Neuronal stem cell (in vitro differentiated cells): Measurements from ENCODE around the gene SMIM21.

ENCODE experiments used
- DNase-seq: peaks from one replicate; pipeline ENCODE4 v3.0.0-alpha.2; 2013; ENCODE audit warnings: low spot score
- H2AFZ ChIP-seq: one replicate; pipeline ENCODE4 v1.6.1; 2013; ENCODE audit warnings: mild to moderate bottlenecking, low read length, inconsistent platforms
- H2AK5ac ChIP-seq: 2 replicates; pipeline ENCODE4 v1.6.1; 2013; ENCODE audit warnings: low read depth, mild to moderate bottlenecking, inconsistent platforms, low read length, moderate library complexity, mixed read lengths
- H2BK120ac ChIP-seq: 2 replicates; pipeline ENCODE4 v1.6.1; 2013; ENCODE audit warnings: low read depth, mild to moderate bottlenecking, inconsistent platforms, low read length, moderate library complexity, mixed read lengths
- H2BK12ac ChIP-seq: one replicate; pipeline ENCODE4 v1.6.1; 2013; ENCODE audit warnings: low read length, inconsistent platforms
- H2BK15ac ChIP-seq: 2 replicates; pipeline ENCODE4 v1.6.1; 2013; ENCODE audit warnings: mild to moderate bottlenecking, low read length, inconsistent platforms, mixed read lengths
- H2BK5ac ChIP-seq: one replicate; pipeline ENCODE4 v1.6.1; 2013; ENCODE audit warnings: inconsistent platforms, mild to moderate bottlenecking, low read length, moderate library complexity
- H3K14ac ChIP-seq: one replicate; pipeline ENCODE4 v1.6.1; 2013; ENCODE audit warnings: low read length, inconsistent platforms
- H3K18ac ChIP-seq: 2 replicates; pipeline ENCODE4 v1.6.1; 2013; ENCODE audit warnings: low read length, inconsistent platforms
- H3K23ac ChIP-seq: 2 replicates; pipeline ENCODE4 v1.6.1; 2013; ENCODE audit warnings: low read depth, mild to moderate bottlenecking, mixed read lengths, low read length, inconsistent platforms; ENCODE audit not compliant: poor library complexity
- H3K27ac ChIP-seq: replicated peaks from 3 replicates; pipeline ENCODE4 v1.5.1; 2013; ENCODE audit warnings: low read length, inconsistent platforms
- H3K27me3 ChIP-seq, 3 experiments: 2 replicates each; pipeline ENCODE4 v1.6.1; 2013; ENCODE audit warnings: low read length in 3 of 3, mild to moderate bottlenecking in 2 of 3, inconsistent platforms in 1 of 3, low read depth in 1 of 3, mixed read lengths in 1 of 3, moderate library complexity in 1 of 3; ENCODE audit not compliant: control insufficient read depth in 3 of 3, insufficient read depth in 3 of 3
- H3K36me3 ChIP-seq, 2 donors: replicated peaks in 1 of 2; 2 replicates each; pipeline ENCODE4 v1.6.1; 2013; ENCODE audit warnings: low read length in 2 of 2; ENCODE audit not compliant: control insufficient read depth in 2 of 2, insufficient read depth in 2 of 2
- H3K4ac ChIP-seq: 2 replicates; pipeline ENCODE4 v1.6.1; 2013; ENCODE audit warnings: inconsistent platforms, mild to moderate bottlenecking, low read length, moderate library complexity
- H3K4me1 ChIP-seq, 2 donors: 1 replicate in 1 of 2; 2 replicates in 1 of 2; pipeline ENCODE4 v1.6.1; 2013; ENCODE audit warnings: low read length in 2 of 2, low read depth in 1 of 2; ENCODE audit not compliant: control insufficient read depth in 2 of 2, insufficient read depth in 1 of 2
- H3K4me2 ChIP-seq: one replicate; pipeline ENCODE4 v1.6.1; 2013; ENCODE audit warnings: mild to moderate bottlenecking, low read length, inconsistent platforms; ENCODE audit not compliant: insufficient read depth, poor library complexity, severe bottlenecking
- H3K4me3 ChIP-seq, 2 donors: 2 replicates each; pipeline ENCODE4 v1.5.1; 2013; ENCODE audit warnings: low read length in 2 of 2, mild to moderate bottlenecking in 2 of 2, inconsistent platforms in 1 of 2, moderate library complexity in 1 of 2
- H3K79me1 ChIP-seq: one replicate; pipeline ENCODE4 v1.6.1; 2013; ENCODE audit warnings: low read depth, mild to moderate bottlenecking, inconsistent platforms, low read length, moderate library complexity
- H3K9ac ChIP-seq: one replicate; pipeline ENCODE4 v1.6.1; 2013; ENCODE audit warnings: mild to moderate bottlenecking, low read depth, low read length, inconsistent platforms; ENCODE audit not compliant: poor library complexity
- H3K9me3 ChIP-seq, 2 donors: replicated peaks in 1 of 2; 2 replicates each; pipeline versions ENCODE3 to v1.6.1; 2013; ENCODE audit warnings: low read length in 2 of 2, mild to moderate bottlenecking in 2 of 2, inconsistent platforms in 1 of 2, low read depth in 1 of 2, mixed read lengths in 1 of 2, moderate library complexity in 1 of 2; ENCODE audit not compliant: control insufficient read depth in 2 of 2, insufficient read depth in 1 of 2
- H4K8ac ChIP-seq: one replicate; pipeline ENCODE4 v1.6.1; 2013; ENCODE audit warnings: low read depth, mild to moderate bottlenecking, inconsistent platforms, low read length, moderate library complexity
- H4K91ac ChIP-seq: one replicate; pipeline ENCODE4 v1.6.1; 2013; ENCODE audit warnings: low read length, low read depth, mild to moderate bottlenecking, inconsistent platforms; ENCODE audit not compliant: poor library complexity
- WGBS, 2 donors: extraction: QIAGEN DNeasy Blood & Tissue Kit; methylation state at CpG; one replicate each; pipeline ENCODE4 v1.1.7; 2013; ENCODE audit warnings: missing lambda C conversion rate in 2 of 2, mixed read lengths in 1 of 2; ENCODE audit not compliant: insufficient read length in 2 of 2, insufficient replicate concordance in 1 of 2; ENCODE audit errors: extremely low coverage in 2 of 2; 5-methylcytosine and 5-hydroxymethylcytosine counted together

The SMIM21 gene

DNA sequence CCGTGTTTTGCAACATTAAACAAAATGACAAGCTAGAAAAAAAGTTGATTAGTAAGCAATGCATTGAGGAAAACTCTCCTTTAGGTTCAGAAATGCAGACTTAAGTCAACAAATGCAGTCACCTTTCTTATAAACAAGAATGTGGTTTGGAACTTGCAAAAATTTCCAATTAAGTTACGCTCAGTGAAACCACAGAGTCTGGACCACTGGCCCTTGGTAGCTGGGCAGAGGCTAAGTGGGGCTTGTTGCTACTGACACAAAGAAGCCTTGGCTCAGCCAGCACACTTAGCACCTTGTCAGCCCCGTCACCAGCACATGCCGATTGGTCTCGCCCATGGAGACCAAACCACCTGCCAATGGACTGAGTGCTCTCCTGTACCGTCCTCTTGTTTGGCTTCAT, 53.0 kb downstream of the SMIM21 start:
- Histone ChIP-seq H3K9me3 (no peaks in the 10 kb centered on the region), H3K4me2 (no peak overlapping the region), H3K4me1 (peaks cover 0 to 7% of the 10 kb centered on the region in 2 donors), H2BK120ac (no peak overlapping the region), H3K36me3 (no peaks in the 10 kb centered on the region), H3K79me1 (no peaks in the 10 kb centered on the region), H2BK12ac (no peak overlapping the region), H2AK5ac (no peak overlapping the region), H3K4ac (no peak overlapping the region), H2BK5ac (no peak overlapping the region), H3K23ac (no peak overlapping the region), H2AFZ (no peak overlapping the region), H3K18ac (no peak overlapping the region), H3K9ac (no peak overlapping the region), H2BK15ac (no peak overlapping the region), H3K27me3 (peaks cover 0 to 2% (median 0%) of the 10 kb centered on the region in 3 experiments), H4K8ac (no peak overlapping the region), H3K14ac (no peak overlapping the region), H3K27ac (no peak overlapping the region), H3K4me3 (no peak overlapping the region), H4K91ac (no peak overlapping the region)
- no peak for DNase-seq
- no CpG with 5 or more reads among the region's 6 CpGs for WGBS, 2 donors

DNA sequence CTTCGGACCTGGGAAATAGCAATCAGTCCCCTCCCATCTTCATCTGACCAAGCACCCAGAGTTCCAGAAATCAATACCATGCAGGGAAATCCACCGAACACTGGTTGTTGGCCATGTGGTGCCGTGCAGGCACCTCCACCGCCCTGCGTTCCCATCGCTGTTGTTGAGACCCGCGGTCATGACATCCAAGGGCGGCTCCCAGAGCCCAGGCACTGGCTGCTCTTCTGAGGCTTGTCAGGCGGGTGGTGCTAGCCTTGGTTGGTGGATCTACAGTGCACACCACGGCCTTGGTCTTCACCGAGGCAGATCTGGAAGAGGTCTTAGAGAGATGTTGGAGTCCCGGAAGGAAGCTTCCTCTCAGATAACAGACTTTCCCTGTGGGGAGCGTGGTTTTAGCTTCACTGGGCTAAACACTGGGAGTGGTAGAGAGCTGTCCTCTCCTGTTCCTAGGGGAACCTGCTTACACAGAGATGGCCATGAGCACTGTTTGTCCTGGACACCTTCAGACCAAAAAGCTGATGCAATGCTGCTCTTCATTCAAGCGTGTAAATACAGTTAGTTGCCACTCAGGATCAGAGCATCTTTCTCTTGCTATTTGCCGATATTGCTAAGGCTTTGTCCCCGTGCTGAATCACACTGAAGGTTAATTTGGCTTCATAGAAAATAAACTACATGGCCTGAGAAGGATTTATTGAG, 58.3 kb downstream of the SMIM21 start:
- H3K9ac ChIP-seq, result no peak overlapping the region
- no CpG with 5 or more reads among the region's 17 CpGs for WGBS, 2 donors

DNA sequence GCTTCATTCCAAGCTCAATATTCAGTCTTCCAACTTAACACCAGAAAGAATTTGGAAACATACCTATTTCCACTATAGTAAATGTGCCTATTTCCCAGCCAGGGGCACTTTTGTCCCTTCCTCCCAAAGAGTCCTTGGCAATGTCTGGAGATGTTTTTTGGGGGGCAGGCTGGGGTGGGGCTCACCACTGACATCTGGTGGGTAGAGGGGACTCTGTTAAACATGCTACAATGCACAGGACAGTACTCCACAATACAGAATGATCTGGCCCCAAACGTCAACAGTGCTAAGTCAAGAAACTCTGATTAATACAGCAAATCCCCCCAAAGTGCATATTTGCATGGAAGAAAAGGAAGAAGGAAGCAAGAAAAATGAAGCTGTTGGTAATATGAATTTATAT, 61.7 kb downstream of the SMIM21 start:
- Histone ChIP-seq H3K4ac (no peak overlapping the region), H2AK5ac (no peak overlapping the region), H2BK5ac (no peak overlapping the region), H2AFZ (no peak overlapping the region), H4K91ac (no peak overlapping the region), H3K4me3 (no peak overlapping the region), H3K27me3 (peaks cover 0 to 3% (median 0%) of the 10 kb centered on the region in 3 experiments), H2BK15ac (no peak overlapping the region), H3K23ac (no peak overlapping the region), H3K18ac (no peak overlapping the region), H3K9ac (no peak overlapping the region), H2BK120ac (no peak overlapping the region), H2BK12ac (no peak overlapping the region), H3K79me1 (no peaks in the 10 kb centered on the region), H3K9me3 (peaks cover 0 to 8% of the 10 kb centered on the region in 2 donors), H3K4me1 (peaks cover 3% of the 10 kb centered on the region in 2 donors), H4K8ac (no peak overlapping the region), H3K27ac (no peak overlapping the region), H3K4me2 (no peak overlapping the region), H3K14ac (no peak overlapping the region), H3K36me3 (peaks cover 0 to 2% of the 10 kb centered on the region in 2 donors)
- no peak for DNase-seq
- WGBS, 2 donors, result no CpG with 5 or more reads among the region's 1 CpG

More for the DNA sequence above, 58.3 kb downstream of the SMIM21 start:
- Histone ChIP-seq H3K27me3 (no peaks in the 10 kb centered on the region), H3K14ac (no peak overlapping the region), H3K4me1 (peaks cover 1 to 3% of the 10 kb centered on the region in 2 donors), H2AK5ac (no peak overlapping the region), H3K79me1 (no peaks in the 10 kb centered on the region), H2BK15ac (no peak overlapping the region), H3K4me2 (no peak overlapping the region), H3K9me3 (no peaks in the 10 kb centered on the region), H3K36me3 (no peaks in the 10 kb centered on the region), H2BK12ac (no peak overlapping the region), H2AFZ (no peak overlapping the region), H4K8ac (no peak overlapping the region), H3K27ac (no peak overlapping the region), H2BK120ac (no peak overlapping the region), H3K4ac (no peak overlapping the region), H3K18ac (no peak overlapping the region), H3K4me3 (no peak overlapping the region), H3K23ac (no peak overlapping the region), H2BK5ac (no peak overlapping the region), H4K91ac (no peak overlapping the region)
- DNase-seq, result no peak

DNA sequence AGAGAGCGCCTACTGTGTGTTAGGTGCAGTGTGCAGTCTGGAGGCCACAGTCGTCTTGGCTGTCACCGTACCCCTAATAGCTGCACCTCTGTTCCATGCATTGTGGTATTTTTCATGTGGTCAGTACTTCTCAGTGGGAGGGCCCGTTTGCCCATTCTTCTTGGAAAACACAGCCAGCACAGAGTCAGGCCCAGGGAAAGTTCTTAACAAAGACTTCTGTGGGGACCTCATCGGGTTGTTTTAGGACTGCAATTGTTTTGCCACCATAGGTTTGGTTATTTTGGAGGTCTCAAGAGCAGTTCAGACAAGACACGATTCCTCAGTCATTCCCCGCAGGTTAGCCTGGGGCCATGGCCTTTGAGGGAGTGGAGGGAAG, 62.3 kb downstream of the SMIM21 start:
- H3K9ac ChIP-seq, result no peak overlapping the region
- DNase-seq, result no peak
- no peak overlapping the region for H3K27ac ChIP-seq

More for the DNA sequence above, 62.3 kb downstream of the SMIM21 start:
- H3K4me2 ChIP-seq, result no peak overlapping the region
- no peak overlapping the region for H2BK120ac ChIP-seq
- no peak overlapping the region for H4K8ac ChIP-seq
- H2BK12ac ChIP-seq, result no peak overlapping the region
- no peak overlapping the region for H2AK5ac ChIP-seq
- no peak overlapping the region for H3K23ac ChIP-seq
- H3K4ac ChIP-seq, result no peak overlapping the region
- no peak overlapping the region for H4K91ac ChIP-seq
- H3K14ac ChIP-seq, result no peak overlapping the region
- H3K79me1 ChIP-seq, result no peaks in the 10 kb centered on the region
- H3K4me1 ChIP-seq, result peaks cover 3 to 6% of the 10 kb centered on the region in 2 donors
- WGBS, 2 donors, result no CpG with 5 or more reads among the region's 7 CpGs
- H3K36me3 ChIP-seq, result peaks cover 0 to 2% of the 10 kb centered on the region in 2 donors
- H2BK15ac ChIP-seq, result no peak overlapping the region
- H3K9me3 ChIP-seq, result peaks cover 0 to 8% of the 10 kb centered on the region in 2 donors
- H2BK5ac ChIP-seq, result no peak overlapping the region
- H3K27me3 ChIP-seq, result peaks cover 0 to 3% (median 0%) of the 10 kb centered on the region in 3 experiments
- H3K18ac ChIP-seq, result no peak overlapping the region
- no peak overlapping the region for H2AFZ ChIP-seq
- H3K4me3 ChIP-seq, result no peak overlapping the region
